Neural progenitor cell (in vitro differentiated cells): ENCODE data around the gene ASIC1. TPM values are rescaled to one million over a fixed set of nuclear protein-coding genes. Genes with fewer than 3 reads are reported as not detected.

Experiments used
- DNase-seq: peaks from one replicate; pipeline ENCODE4 v3.0.0-alpha.2; 2016; ENCODE audit warnings: low spot score
- H2AFZ ChIP-seq: fragments of 200-600 bp; sonication (generic); replicated peaks from 2 replicates; pipeline ENCODE4 v1.6.1; 2016; ENCODE audit warnings: antibody characterized with exemption
- H3F3A ChIP-seq: fragments of 200-600 bp; sonication (generic); 2 replicates; pipeline ENCODE4 v1.6.1; 2016; ENCODE audit warnings: antibody characterized with exemption, low read depth
- H3K27ac ChIP-seq: fragments of 200-600 bp; sonication (generic); 2 replicates; pipeline ENCODE4 v1.5.1; 2016; ENCODE audit warnings: mild to moderate bottlenecking
- H3K27me3 ChIP-seq: fragments of 200-600 bp; sonication (generic); 2 replicates; pipeline ENCODE4 v1.6.1; 2016; ENCODE audit warnings: mild to moderate bottlenecking, moderate library complexity
- H3K36me3 ChIP-seq: fragments of 200-600 bp; sonication (generic); 2 replicates; pipeline ENCODE4 v1.5.1; 2016
- H3K4me1 ChIP-seq: fragments of 200-600 bp; sonication (generic); 2 replicates; pipeline ENCODE4 v1.6.1; 2016; ENCODE audit warnings: mixed run types
- H3K4me2 ChIP-seq: fragments of 200-600 bp; sonication (generic); 2 replicates; pipeline ENCODE4 v1.6.1; 2016
- H3K4me3 ChIP-seq: fragments of 200-600 bp; sonication (generic); 2 replicates; pipeline ENCODE4 v1.5.1; 2016
- H3K79me2 ChIP-seq: fragments of 200-600 bp; sonication (generic); 2 replicates; pipeline ENCODE4 v1.6.1; 2016; ENCODE audit warnings: low read depth
- H3K9ac ChIP-seq: fragments of 200-600 bp; sonication (generic); 2 replicates; pipeline ENCODE4 v1.6.1; 2016
- H3K9me3 ChIP-seq: fragments of 200-600 bp; sonication (generic); 2 replicates; pipeline ENCODE4 v1.5.1; 2016; ENCODE audit warnings: low read depth
- H4K20me1 ChIP-seq: fragments of 200-600 bp; sonication (generic); 2 replicates; pipeline ENCODE4 v1.6.1; 2016; ENCODE audit warnings: low read depth
- H3K27ac Mint-ChIP-seq: 3 replicates; pipeline ENCODE4 v1.8.0; 2021; ENCODE audit warnings: mixed read lengths
- H3K27me3 Mint-ChIP-seq: 2 replicates; pipeline ENCODE4 v1.8.0; 2022; ENCODE audit warnings: low read depth, mild to moderate bottlenecking, inconsistent platforms, moderate library complexity, mixed read lengths; ENCODE audit not compliant: insufficient read depth
- H3K36me3 Mint-ChIP-seq: 3 replicates; pipeline ENCODE4 v1.8.0; 2021; ENCODE audit warnings: mixed read lengths
- H3K4me1 Mint-ChIP-seq: 3 replicates; pipeline ENCODE4 v1.8.0; 2021; ENCODE audit warnings: mixed read lengths
- H3K4me3 Mint-ChIP-seq: 3 replicates; pipeline ENCODE4 v1.8.0; 2021; ENCODE audit warnings: mild to moderate bottlenecking, moderate library complexity, mixed read lengths
- H3K9me3 Mint-ChIP-seq: 3 replicates; pipeline ENCODE4 v1.8.0; 2020; ENCODE audit warnings: mixed read lengths
- EZH2 ChIP-seq: fragments of 200-600 bp; sonication (generic); IDR thresholded peaks from 2 replicates; pipeline ENCODE4 v1.6.1; 2017; ENCODE audit warnings: antibody characterized with exemption, mild to moderate bottlenecking, moderate library complexity
- EZH2phosphoT487 ChIP-seq: fragments of 200-600 bp; sonication (generic); IDR thresholded peaks from 2 replicates; pipeline ENCODE4 v1.6.1; 2017; ENCODE audit warnings: antibody characterized with exemption
- total RNA-seq: library from RNA; depleted of rRNA; stranded (reverse); fragments of >200 nt; gene quantifications from 2 replicates; pipeline ENCODE4 v1.2.3, GENCODE V29; 2015; ENCODE audit warnings: low replicate concordance
- TF ChIP-seq, protein P1 (sequence below): fragments of 200-600 bp; sonication (generic); IDR thresholded peaks from 2 replicates; pipeline ENCODE4 v1.5.1; 2017; ENCODE audit warnings: antibody characterized with exemption, mild to moderate bottlenecking

ASIC1 gene
- total RNA-seq, 1 donor from 2014 or later, result 2.5 TPM

DNA sequence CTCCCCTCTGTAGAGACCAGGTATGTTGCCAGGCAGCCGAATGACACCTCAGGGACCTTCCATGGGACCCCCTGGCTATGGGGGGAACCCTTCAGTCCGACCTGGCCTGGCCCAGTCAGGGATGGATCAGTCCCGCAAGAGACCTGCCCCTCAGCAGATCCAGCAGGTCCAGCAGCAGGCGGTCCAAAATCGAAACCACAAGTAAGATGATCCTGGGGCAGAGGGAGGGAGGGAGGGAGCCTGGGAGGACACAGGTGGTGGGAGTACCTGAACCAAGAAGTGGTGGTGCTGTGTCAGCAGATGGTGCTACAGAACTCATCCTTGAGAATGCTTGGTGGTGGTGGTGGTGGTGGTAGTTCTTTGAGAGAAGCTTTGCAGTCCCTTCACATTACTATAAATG is 28.8 kb downstream of the ASIC1 start:
- H3K27ac Mint-ChIP-seq, result no peak overlapping the region
- H3K27me3 Mint-ChIP-seq, result peaks cover 4% of the 10 kb centered on the region
- Histone ChIP-seq H3K27me3 (peaks cover 6% of the 10 kb centered on the region), H3K79me2 (peaks cover 54% of the 10 kb centered on the region), H3K4me1 (peaks cover 3% of the 10 kb centered on the region), H3K9ac (peak overlapping the region; percentile 96), H3K9me3 (no peaks in the 10 kb centered on the region), H3K27ac (no peak overlapping the region), H4K20me1 (peaks cover 41% of the 10 kb centered on the region), H3K4me2 (peak overlapping the region; percentile 89), H3F3A (peaks cover 35% of the 10 kb centered on the region), H3K4me3 (peak overlapping the region; percentile 82), H3K36me3 (peaks cover 17% of the 10 kb centered on the region), H2AFZ (no peak overlapping the region)
- H3K9me3 Mint-ChIP-seq, result no peaks in the 10 kb centered on the region
- H3K4me3 Mint-ChIP-seq, result peak overlapping the region; percentile 97
- TF ChIP-seq, protein P1, sequence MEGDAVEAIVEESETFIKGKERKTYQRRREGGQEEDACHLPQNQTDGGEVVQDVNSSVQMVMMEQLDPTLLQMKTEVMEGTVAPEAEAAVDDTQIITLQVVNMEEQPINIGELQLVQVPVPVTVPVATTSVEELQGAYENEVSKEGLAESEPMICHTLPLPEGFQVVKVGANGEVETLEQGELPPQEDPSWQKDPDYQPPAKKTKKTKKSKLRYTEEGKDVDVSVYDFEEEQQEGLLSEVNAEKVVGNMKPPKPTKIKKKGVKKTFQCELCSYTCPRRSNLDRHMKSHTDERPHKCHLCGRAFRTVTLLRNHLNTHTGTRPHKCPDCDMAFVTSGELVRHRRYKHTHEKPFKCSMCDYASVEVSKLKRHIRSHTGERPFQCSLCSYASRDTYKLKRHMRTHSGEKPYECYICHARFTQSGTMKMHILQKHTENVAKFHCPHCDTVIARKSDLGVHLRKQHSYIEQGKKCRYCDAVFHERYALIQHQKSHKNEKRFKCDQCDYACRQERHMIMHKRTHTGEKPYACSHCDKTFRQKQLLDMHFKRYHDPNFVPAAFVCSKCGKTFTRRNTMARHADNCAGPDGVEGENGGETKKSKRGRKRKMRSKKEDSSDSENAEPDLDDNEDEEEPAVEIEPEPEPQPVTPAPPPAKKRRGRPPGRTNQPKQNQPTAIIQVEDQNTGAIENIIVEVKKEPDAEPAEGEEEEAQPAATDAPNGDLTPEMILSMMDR, result no peak
- TF ChIP-seq EZH2phosphoT487 (no peak), EZH2 (no peak)
- peaks cover 21% of the 10 kb centered on the region for H3K4me1 Mint-ChIP-seq
- H3K36me3 Mint-ChIP-seq, result peaks cover 23% of the 10 kb centered on the region
- DNase-seq, result no peak

DNA sequence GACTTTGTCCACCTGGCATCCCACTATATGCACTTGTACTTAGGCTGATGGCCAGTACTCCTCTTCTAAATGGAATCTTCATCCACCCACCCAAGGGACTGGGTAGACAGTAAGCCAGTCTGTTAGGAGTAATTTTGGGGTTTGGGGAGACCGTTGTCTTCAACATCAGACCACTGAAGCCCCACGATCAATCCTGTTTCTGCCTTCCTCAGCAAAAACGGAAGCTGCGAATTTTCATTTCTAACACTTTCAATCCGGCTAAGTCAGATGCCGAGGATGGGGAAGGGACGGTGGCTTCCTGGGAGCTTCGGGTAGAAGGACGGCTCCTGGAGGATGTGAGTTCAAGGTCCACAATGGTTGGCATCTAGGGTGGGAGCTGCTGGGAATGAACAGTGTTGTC is 29.8 kb downstream of the ASIC1 start:
- H3K36me3 Mint-ChIP-seq, result peaks cover 27% of the 10 kb centered on the region
- H3F3A ChIP-seq, result peaks cover 35% of the 10 kb centered on the region
- H3K27ac Mint-ChIP-seq, result no peak overlapping the region
- peaks cover 25% of the 10 kb centered on the region for H3K36me3 ChIP-seq
- DNase-seq, result no peak
- H3K4me1 Mint-ChIP-seq, result peaks cover 21% of the 10 kb centered on the region
- H3K27me3 Mint-ChIP-seq, result peaks cover 4% of the 10 kb centered on the region
- H3K9me3 Mint-ChIP-seq, result no peaks in the 10 kb centered on the region
- peaks cover 56% of the 10 kb centered on the region for H3K79me2 ChIP-seq
- no peak overlapping the region for H3K27ac ChIP-seq
- peak overlapping the region; percentile 97 for H3K4me3 Mint-ChIP-seq
- H2AFZ ChIP-seq, result no peak overlapping the region
- TF ChIP-seq EZH2, result no peak
- no peak overlapping the region for H3K4me3 ChIP-seq
- no peak overlapping the region for H3K4me2 ChIP-seq
- no peak overlapping the region for H3K9ac ChIP-seq
- peaks cover 41% of the 10 kb centered on the region for H4K20me1 ChIP-seq
- H3K4me1 ChIP-seq, result peaks cover 3% of the 10 kb centered on the region
- H3K9me3 ChIP-seq, result no peaks in the 10 kb centered on the region
- H3K27me3 ChIP-seq, result no peaks in the 10 kb centered on the region

DNA sequence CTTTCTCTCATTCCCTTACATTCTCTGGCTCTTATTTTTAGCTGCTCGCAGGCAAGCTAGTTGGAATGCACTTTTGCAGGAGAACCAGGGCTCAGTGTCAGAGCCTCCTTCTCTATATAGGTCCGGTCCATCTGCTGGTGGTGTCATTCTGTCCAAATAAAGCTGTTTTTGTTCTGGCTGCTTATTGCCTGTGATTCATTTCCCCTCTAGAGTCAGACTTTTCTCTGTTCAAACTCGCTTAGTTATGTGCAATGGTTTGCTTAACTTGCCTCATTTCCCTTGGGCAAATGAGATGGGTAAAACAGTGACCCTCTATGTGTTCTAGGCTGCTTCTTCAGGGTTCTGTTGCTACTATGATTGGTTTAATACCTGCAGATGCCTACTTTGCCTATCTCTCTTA is 30.6 kb downstream of the ASIC1 start:
- H2AFZ ChIP-seq, result no peak overlapping the region
- no peak for DNase-seq
- H3K9me3 ChIP-seq, result no peaks in the 10 kb centered on the region
- H3K9ac ChIP-seq, result no peak overlapping the region
- H3K27me3 ChIP-seq, result no peaks in the 10 kb centered on the region
- peaks cover 3% of the 10 kb centered on the region for H3K4me1 ChIP-seq
- H4K20me1 ChIP-seq, result peaks cover 41% of the 10 kb centered on the region
- H3K36me3 ChIP-seq, result peaks cover 25% of the 10 kb centered on the region
- no peak overlapping the region for H3K4me3 ChIP-seq
- H3K4me2 ChIP-seq, result no peak overlapping the region
- Mint-ChIP-seq H3K4me1 (peaks cover 21% of the 10 kb centered on the region), H3K27ac (no peak overlapping the region), H3K4me3 (peak overlapping the region; percentile 31), H3K36me3 (peaks cover 27% of the 10 kb centered on the region), H3K9me3 (no peaks in the 10 kb centered on the region), H3K27me3 (peaks cover 4% of the 10 kb centered on the region)
- peaks cover 56% of the 10 kb centered on the region for H3K79me2 ChIP-seq
- TF ChIP-seq EZH2phosphoT487, result no peak
- TF ChIP-seq, protein P1, result no peak
- TF ChIP-seq EZH2, result no peak
- H3K27ac ChIP-seq, result no peak overlapping the region
- peaks cover 35% of the 10 kb centered on the region for H3F3A ChIP-seq

GRCh38 chr12:50088577-50089335 is 31.4 kb downstream of the ASIC1 start:
- Mint-ChIP-seq H3K27ac (no peak overlapping the region), H3K27me3 (peaks cover 2% of the 10 kb centered on the region), H3K4me1 (peaks cover 18% of the 10 kb centered on the region), H3K4me3 (no peak overlapping the region), H3K36me3 (peaks cover 27% of the 10 kb centered on the region), H3K9me3 (no peaks in the 10 kb centered on the region)
- TF ChIP-seq, protein P1, result peak; percentile 81
- TF ChIP-seq EZH2phosphoT487 (no peak), EZH2 (no peak)
- Histone ChIP-seq H3F3A (peaks cover 35% of the 10 kb centered on the region), H4K20me1 (peaks cover 41% of the 10 kb centered on the region), H3K4me2 (no peak overlapping the region), H2AFZ (no peak overlapping the region), H3K9me3 (no peaks in the 10 kb centered on the region), H3K27ac (no peak overlapping the region), H3K4me1 (peaks cover 3% of the 10 kb centered on the region), H3K79me2 (peaks cover 56% of the 10 kb centered on the region), H3K4me3 (no peak overlapping the region), H3K36me3 (peaks cover 25% of the 10 kb centered on the region), H3K9ac (no peak overlapping the region), H3K27me3 (no peaks in the 10 kb centered on the region)
- peak; percentile 80 for DNase-seq
